ENCODE data around the gene CTAGE9. TPM values are rescaled to one million over a fixed set of nuclear protein-coding genes. Genes with fewer than 3 reads are reported as not detected.

Gene CTAGE9
- polyA plus RNA-seq, 1 donor from 2014 or later: not detected

GRCh38 chr6:131663578-131664165 is 47.1 kb downstream of the CTAGE9 start:
- H3K4me1 Mint-ChIP-seq: no peaks in the 10 kb centered on the region
- H3K27me3 Mint-ChIP-seq: no peaks in the 10 kb centered on the region
- no peak overlapping the region for H3K27ac Mint-ChIP-seq
- H3K9me3 Mint-ChIP-seq: no peaks in the 10 kb centered on the region
- H3K4me3 Mint-ChIP-seq: no peak overlapping the region
- H3K36me3 Mint-ChIP-seq: no peaks in the 10 kb centered on the region

DNA sequence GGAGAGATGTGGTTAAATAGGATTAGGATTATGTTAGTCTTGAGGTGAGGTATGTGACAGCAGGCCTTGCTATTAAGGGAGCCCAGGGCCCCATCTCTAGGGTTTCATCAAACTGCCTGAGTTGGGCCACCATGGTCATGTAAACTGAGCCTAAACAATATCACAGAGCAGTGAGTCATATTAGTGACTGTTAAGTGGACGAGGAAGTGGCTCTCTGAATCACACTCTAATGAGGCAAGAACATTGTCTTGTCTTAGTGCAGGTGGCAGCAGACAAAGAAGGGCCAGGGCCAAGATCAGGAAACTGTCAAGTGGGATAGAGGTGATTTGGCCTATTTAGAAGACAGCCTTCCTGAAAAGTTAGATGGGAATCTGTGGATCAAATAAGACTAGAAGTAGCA is 50.6 kb downstream of the CTAGE9 start:
- Mint-ChIP-seq H3K4me1 (no peaks in the 10 kb centered on the region), H3K27ac (no peak overlapping the region), H3K36me3 (no peaks in the 10 kb centered on the region), H3K27me3 (no peaks in the 10 kb centered on the region), H3K4me3 (no peak overlapping the region), H3K9me3 (no peaks in the 10 kb centered on the region)

Other genes starting within 250 kb of the CTAGE9 start
- gene ARG1, start 137.8 kb downstream of the CTAGE9 start, polyA plus RNA-seq: not detected
- gene MED23, start 82.8 kb downstream of the CTAGE9 start, polyA plus RNA-seq: 12.8 TPM
- not detected for gene ENPP3, start 73.7 kb downstream of the CTAGE9 start, polyA plus RNA-seq
- gene OR2A4, start 9.6 kb downstream of the CTAGE9 start, polyA plus RNA-seq: not detected
- 0.34 TPM for gene ENPP1, start 97.0 kb upstream of the CTAGE9 start, polyA plus RNA-seq
- gene CCN2, start 240.4 kb upstream of the CTAGE9 start, polyA plus RNA-seq: not detected